OCI-LY3 (cell line): ENCODE measurements around the gene MCEE.

ENCODE experiments used
- H2AFZ ChIP-seq: fragments of 200-600, 300-600 bp; shearing (Covaris generic); 2 replicates; pipeline ENCODE4 v1.6.0; 2014; ENCODE audit warnings: antibody characterized with exemption, low read depth, low read length
- H3K27ac ChIP-seq: fragments of 200-600, 300-600 bp; sonication (generic); 2 replicates; pipeline ENCODE4 v1.5.1; 2014; ENCODE audit warnings: mild to moderate bottlenecking, low read length, moderate library complexity, mixed read lengths
- H3K27me3 ChIP-seq: fragments of 200-600, 300-600 bp; sonication (generic); 2 replicates; pipeline ENCODE4 v1.6.1; 2014; ENCODE audit warnings: low read depth, low read length, mixed read lengths
- H3K36me3 ChIP-seq: fragments of 200-600, 300-600 bp; sonication (generic); replicated peaks from 2 replicates; pipeline ENCODE3; 2014; ENCODE audit warnings: low read depth, low read length, mixed read lengths
- H3K4me1 ChIP-seq: fragments of 300-600, 200-600 bp; sonication (generic); 2 replicates; pipeline ENCODE4 v1.6.1; 2014; ENCODE audit warnings: low read length, mixed read lengths
- H3K4me2 ChIP-seq: fragments of 200-600, 300-600 bp; sonication (generic); 2 replicates; pipeline ENCODE4 v1.6.1; 2014; ENCODE audit warnings: low read length, mixed read lengths
- H3K4me3 ChIP-seq: fragments of 300-600, 200-600 bp; sonication (generic); 2 replicates; pipeline ENCODE4 v1.5.1; 2014; ENCODE audit warnings: antibody characterized with exemption, mild to moderate bottlenecking, low read length, moderate library complexity
- H3K79me2 ChIP-seq: fragments of 300-600, 200-600 bp; shearing (Covaris generic); 2 replicates; pipeline ENCODE4 v1.6.1; 2014; ENCODE audit warnings: mild to moderate bottlenecking, low read length, mixed read lengths
- H3K9ac ChIP-seq: fragments of 300-600, 200-600 bp; shearing (Covaris generic); 2 replicates; pipeline ENCODE4 v1.6.0; 2014; ENCODE audit warnings: mild to moderate bottlenecking, low read length, moderate library complexity
- H3K9me3 ChIP-seq: fragments of 200-600, 300-600 bp; shearing (Covaris generic); 2 replicates; pipeline ENCODE4 v1.6.1; 2014; ENCODE audit warnings: low read length, mixed read lengths; ENCODE audit not compliant: insufficient read depth
- H4K20me1 ChIP-seq: fragments of 200-600, 300-600 bp; sonication (generic); 2 replicates; pipeline ENCODE4 v1.6.1; 2016; ENCODE audit warnings: low read length, mixed read lengths; ENCODE audit not compliant: insufficient read depth
- CTCF ChIP-seq: fragments of 200-600, 300-600 bp; sonication (generic); IDR thresholded peaks from 2 replicates; pipeline ENCODE4 v1.5.1; 2014; ENCODE audit warnings: antibody characterized with exemption, low read length, low read depth
- EZH2phosphoT487 ChIP-seq: fragments of 200-600 bp; shearing (Covaris generic); IDR thresholded peaks from 2 replicates; pipeline ENCODE4 v1.6.1; 2018; ENCODE audit warnings: antibody characterized with exemption, mixed run types, low read depth

The MCEE gene

GRCh38 chr2:71166812-71167211 is 36.8 kb upstream of the MCEE start:
- no peak overlapping the region for H3K9ac ChIP-seq
- H3K9me3 ChIP-seq = no peaks in the 10 kb centered on the region
- H3K4me3 ChIP-seq = no peak overlapping the region
- H4K20me1 ChIP-seq = no peaks in the 10 kb centered on the region
- H3K79me2 ChIP-seq = no peaks in the 10 kb centered on the region
- H3K27ac ChIP-seq = no peak overlapping the region
- no peaks in the 10 kb centered on the region for H3K4me1 ChIP-seq
- H3K36me3 ChIP-seq = no peaks in the 10 kb centered on the region
- H3K4me2 ChIP-seq = no peak overlapping the region
- H2AFZ ChIP-seq = no peak overlapping the region
- H3K27me3 ChIP-seq = no peaks in the 10 kb centered on the region
- TF ChIP-seq EZH2phosphoT487 (no peak), CTCF (no peak)

GRCh38 chr2:71157124-71157793 is 27.2 kb upstream of the MCEE start:
- H3K4me2 ChIP-seq = peak overlapping the region; percentile 67
- peak overlapping the region; percentile 65 for H3K4me3 ChIP-seq

GRCh38 chr2:71156573-71156972 is 26.5 kb upstream of the MCEE start:
- Histone ChIP-seq H3K4me3 (no peak overlapping the region; the same call in 1 of the 2 replicates), H3K4me1 (peaks cover 8% of the 10 kb centered on the region; the same call in 1 of the 2 replicates), H3K36me3 (no peaks in the 10 kb centered on the region), H3K79me2 (no peaks in the 10 kb centered on the region), H3K9me3 (no peaks in the 10 kb centered on the region), H4K20me1 (no peaks in the 10 kb centered on the region), H3K27ac (no peak overlapping the region), H2AFZ (no peak overlapping the region), H3K4me2 (peak overlapping the region; percentile 67), H3K9ac (no peak overlapping the region), H3K27me3 (no peaks in the 10 kb centered on the region)
- no peak for TF ChIP-seq EZH2phosphoT487
- TF ChIP-seq CTCF = no peak

More at GRCh38 chr2:71157124-71157793, 27.2 kb upstream of the MCEE start:
- no peaks in the 10 kb centered on the region for H4K20me1 ChIP-seq
- H3K9me3 ChIP-seq = no peaks in the 10 kb centered on the region
- peaks cover 8% of the 10 kb centered on the region; the same call in 1 of the 2 replicates for H3K4me1 ChIP-seq
- no peak overlapping the region for H3K27ac ChIP-seq
- H3K27me3 ChIP-seq = no peaks in the 10 kb centered on the region
- H3K79me2 ChIP-seq = no peaks in the 10 kb centered on the region
- peak overlapping the region; percentile 72; the same call in 1 of the 2 replicates for H2AFZ ChIP-seq
- H3K9ac ChIP-seq = no peak overlapping the region
- no peaks in the 10 kb centered on the region for H3K36me3 ChIP-seq
- TF ChIP-seq CTCF (peak; percentile 73), EZH2phosphoT487 (no peak)

- Histone ChIP-seq H3K4me2 (no peak overlapping the region), H3K27me3 (no peaks in the 10 kb centered on the region), H4K20me1 (no peaks in the 10 kb centered on the region), H3K9me3 (no peaks in the 10 kb centered on the region), H2AFZ (no peak overlapping the region), H3K9ac (no peak overlapping the region), H3K79me2 (no peaks in the 10 kb centered on the region), H3K4me1 (peaks cover 8% of the 10 kb centered on the region; the same call in 1 of the 2 replicates), H3K4me3 (no peak overlapping the region), H3K36me3 (peaks cover 5% of the 10 kb centered on the region), H3K27ac (no peak overlapping the region)
- TF ChIP-seq EZH2phosphoT487 (no peak), CTCF (no peak)
Measured at GRCh38 chr2:71155846-71156245, 25.8 kb upstream of the MCEE start.
